SW480 (cell line): Measurements from ENCODE around the gene NPLOC4.

ENCODE experiments used
- DNase-seq: peaks from one replicate; pipeline ENCODE4 v3.0.0-alpha.2; 2016; ENCODE audit warnings: low spot score

The NPLOC4 gene

DNA sequence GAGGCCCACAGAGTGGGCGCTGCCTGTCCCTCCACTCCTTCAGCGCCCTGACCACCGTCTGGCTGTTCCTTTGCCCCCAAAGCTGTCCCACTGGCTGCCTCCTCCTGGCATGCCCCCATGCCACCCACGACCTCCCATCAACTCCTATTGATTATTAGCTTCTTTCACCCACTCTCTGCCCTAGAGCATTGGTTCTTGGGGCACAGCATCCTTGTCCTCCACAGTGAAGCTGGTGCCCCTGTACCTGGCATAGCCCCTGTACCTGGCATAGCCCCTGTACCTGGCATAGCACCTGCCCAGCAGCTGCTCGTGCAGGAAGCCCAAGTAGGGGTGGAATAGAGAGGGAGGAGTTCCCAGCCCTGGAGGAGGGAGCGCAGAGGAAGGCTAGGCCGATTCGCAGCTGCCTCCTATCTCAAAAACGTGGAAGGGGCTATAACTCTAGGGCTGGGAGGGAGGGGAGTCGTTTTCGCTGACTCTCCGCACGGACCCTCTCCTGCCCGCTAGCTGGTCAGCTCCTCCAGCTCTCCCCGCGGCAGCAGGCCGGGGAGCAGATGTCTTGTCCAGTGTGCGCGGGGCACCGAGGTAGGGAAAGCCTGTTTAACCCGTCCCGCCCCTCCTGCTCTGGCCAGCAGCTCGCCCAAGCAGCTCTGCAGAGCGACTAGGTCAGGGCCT is 118.7 kb downstream of the NPLOC4 start:
- no peak for DNase-seq

DNA sequence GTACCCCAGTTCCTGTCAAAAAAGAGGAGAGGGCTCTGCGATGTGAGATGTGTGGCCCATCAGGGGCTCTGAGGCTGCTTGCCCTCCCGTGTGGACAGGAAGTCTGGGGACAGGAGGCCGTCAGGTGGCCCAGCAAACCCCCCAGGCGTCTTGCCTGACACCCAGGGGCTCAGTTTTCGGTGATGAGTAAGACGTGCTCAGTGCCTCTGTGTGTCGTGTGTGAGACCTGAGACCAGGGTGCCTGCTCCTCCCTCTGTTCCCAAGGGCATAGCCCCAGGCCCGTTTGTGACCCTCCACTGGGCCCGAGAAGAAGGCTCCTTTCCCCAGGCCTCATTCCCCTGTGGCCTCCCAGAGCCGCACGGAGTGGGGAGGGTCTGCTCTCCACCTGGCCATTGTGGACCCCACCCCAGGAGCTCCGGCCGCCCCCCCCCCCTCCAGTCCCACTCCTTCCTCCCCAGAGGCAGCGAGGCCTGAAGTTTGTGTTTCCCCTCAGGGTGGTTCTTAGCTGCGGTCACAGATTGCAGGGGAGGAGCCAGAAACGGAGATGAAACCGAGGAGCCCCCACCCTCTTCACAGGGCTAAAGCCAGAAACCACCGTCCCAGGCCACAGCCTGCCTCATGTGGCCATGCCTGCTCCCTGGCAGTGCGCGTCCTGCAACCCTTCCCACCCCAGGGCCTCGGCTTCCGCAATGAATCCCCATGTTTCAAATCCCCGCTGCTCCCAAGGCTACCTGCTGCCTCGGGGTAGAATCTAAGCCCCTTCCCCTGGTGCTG is 119.4 kb downstream of the NPLOC4 start:
- no peak for DNase-seq

DNA sequence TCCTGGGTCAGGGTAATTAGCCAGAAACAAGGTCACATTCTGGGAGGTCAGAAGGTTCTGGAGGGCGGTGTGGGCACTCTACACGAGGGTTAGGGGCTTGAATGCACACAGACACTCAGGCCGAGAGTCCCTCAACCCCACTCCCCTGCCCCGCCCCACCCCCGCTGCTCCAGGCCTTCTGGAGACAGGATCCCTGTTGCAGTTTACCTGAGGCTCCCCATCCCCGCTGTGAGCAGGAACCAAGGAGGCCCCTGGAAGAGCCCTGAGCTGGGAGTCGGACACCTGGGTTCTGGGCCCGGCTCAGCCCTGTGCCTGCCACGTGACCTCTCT is 119.9 kb downstream of the NPLOC4 start:
- DNase-seq, result no peak

DNA sequence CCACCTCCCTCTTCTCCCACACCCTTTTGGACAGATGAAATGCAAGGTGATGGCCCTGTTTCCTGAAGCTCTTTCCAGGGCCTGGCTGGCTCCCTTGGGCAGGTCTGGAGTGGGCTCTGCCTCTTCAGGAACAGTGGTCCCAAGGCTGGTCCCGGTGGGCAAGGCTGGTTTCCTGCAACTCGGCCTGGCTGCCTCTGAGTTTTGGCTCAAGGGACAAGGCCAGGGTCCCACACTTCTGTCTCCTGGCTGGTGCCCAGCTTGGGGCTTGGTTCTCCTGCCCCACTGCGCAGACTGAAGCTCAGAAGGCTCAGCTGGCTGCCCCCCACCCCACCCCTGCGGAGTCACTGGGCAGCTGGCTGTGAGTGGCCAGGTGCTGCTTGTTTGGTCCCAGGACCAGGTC is 120.5 kb downstream of the NPLOC4 start:
- DNase-seq, result no peak

DNA sequence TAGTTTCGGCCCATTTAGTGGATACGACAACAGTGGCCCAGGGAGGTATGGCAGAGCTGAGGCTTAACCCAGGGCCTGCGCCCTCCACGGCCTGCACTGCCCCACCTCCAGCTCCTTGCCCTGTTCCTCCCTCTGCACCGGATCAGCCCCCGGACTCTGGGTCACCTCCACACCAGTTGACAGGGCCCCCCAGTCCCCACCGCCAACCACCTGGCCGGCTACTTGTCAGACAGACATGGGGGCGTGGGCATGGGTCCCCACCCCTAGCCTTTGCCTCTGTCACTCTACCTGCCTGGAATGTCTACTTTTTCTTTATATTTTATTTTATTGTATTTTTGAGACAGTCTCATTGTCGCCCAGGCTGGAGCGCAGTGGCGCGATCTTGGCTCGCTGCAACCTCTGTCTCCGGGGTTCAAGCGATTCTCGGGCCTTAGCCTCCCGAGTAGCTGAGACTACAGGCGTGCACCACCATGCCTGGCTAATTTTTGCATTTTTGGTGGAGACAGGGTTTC is 121.3 kb downstream of the NPLOC4 start:
- no peak for DNase-seq

GRCh38 chr17:81514739-81515529 is 122.0 kb downstream of the NPLOC4 start:
- DNase-seq, result peak; percentile 83

GRCh38 chr17:81514489-81514738 is 122.5 kb downstream of the NPLOC4 start:
- DNase-seq, result no peak

DNA sequence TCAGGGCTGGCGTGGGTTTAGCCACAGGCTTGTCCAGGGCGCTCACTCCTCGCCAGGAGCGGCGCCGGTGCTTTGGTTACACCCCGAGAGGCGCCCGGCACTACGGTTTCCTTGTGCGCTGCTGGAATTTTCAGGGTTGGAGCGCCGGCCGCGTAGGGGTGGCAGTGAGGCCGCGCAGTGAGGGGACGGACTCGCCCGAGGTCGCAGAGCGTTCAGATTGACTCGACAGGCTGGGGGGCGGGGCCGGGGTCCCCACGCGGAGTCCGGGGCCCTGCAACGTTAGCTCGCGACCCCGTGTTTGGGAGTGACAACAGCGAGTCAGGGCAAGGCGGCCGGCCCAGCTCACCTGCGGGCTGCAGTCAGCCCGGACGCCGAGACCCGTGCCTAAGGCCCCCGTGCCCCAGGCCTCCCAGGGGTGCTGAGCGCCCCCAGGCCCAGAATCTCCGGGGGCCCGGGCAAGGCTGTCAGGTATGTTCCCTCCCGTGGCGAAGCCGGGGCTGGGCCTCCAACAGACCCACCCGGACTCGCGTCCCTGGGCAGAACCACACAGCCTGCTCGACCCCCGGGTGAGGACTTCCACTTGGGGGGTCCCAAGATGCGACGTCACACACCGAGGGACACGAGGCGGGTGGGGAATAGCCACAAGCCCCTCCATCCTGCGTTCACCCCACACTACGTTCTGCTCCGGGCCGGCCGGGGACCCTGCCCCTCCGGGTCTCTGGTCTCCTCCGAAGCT is 123.0 kb downstream of the NPLOC4 start:
- peak; percentile 80 for DNase-seq

DNA sequence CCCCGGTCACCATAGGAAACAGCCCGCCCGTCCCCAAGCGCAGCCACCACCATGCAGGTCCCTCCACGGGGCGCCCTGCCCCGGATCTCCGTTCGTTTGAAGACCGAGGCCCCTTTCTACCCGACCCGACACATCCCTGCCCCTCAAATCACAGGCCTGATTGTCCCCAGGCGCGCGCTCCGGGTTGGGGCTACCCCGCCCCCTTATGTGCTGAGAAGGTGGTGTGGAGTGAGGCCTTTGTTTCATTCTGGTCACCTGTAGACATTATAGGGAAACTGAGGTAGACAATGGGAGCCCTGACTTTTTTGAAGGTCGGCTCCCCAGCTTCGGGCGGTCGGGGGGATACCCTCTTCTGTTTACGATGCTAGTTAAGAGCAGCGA is 123.5 kb downstream of the NPLOC4 start:
- peak; percentile 84 for DNase-seq

DNA sequence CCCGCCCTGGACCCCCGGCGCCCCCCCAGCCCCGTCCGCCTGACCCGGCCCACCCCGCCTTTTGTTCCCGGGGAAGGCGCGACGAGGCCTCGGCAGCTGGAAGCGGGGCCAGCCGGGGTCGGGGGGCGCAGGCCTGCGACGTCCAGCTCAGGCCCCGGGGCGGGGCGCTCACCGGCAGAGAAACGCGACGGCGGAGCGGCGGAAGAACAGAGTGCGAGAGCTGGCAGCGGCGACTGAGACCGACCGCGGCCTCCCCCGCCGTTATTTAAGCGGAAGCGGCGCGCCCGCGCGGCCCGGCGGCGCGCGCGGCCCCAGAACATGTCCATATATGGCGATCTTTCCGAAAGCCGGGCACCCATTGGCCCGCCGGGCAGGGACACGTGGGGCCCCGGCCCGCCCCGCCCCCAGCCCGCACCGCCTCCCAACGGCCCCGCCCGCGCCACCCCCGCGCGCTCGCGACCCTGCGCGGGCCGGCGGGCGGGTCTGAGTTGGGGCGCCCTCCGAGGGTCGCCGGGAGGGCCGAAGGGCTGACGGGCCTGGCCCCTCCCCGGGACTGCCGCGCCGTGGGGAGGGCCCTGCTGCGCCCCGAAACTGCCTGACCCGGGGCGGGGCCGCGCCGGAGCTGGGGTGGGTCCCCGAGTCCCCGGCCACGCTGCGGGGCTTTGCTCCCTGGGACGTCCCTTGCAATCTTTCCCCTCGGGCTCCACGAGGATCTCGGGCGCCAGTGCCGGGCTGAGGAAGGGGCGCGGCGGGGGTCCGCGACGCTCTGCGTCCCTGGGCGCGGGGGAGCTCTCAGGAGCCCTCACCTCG is 124.1 kb downstream of the NPLOC4 start, which contains the start of gene ACTG1:
Gene ACTG1 (minus strand): TSS at position 238 of the 810 bp plus-strand sequence. CDS start 445 bp downstream, outside the sequence.
- peak; percentile 90 for DNase-seq

DNA sequence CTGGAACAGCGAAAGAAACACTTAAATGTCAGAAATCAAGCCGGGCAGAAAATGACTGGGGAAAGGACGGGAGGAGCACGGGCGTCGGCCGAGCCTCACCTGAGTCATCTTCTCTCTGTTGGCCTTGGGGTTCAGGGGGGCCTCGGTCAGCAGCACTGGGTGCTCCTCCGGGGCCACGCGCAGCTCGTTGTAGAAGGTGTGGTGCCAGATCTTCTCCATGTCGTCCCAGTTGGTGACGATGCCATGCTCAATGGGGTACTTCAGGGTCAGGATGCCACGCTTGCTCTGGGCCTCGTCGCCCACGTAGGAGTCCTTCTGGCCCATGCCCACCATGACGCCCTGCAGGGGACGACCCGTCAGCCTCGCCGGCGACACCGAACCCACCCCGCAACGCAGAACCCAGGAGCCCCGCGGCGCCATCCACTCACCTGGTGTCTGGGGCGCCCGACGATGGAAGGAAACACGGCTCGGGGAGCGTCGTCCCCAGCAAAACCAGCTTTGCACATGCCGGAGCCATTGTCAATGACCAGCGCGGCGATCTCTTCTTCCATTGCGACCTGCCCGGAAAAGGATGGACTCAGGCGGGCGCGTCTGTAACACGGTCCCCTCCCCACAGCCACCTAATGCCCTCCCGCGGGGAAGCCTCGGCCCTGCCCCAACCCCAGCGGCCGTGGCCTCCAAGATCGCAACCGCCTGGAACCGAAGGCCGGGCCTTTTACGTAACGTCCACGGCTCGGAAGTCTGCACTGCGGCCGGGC is 124.9 kb downstream of the NPLOC4 start:
- DNase-seq, result no peak

- no peak for DNase-seq
Observed at GRCh38 chr17:81511554-81511803, 125.4 kb downstream of the NPLOC4 start.

DNA sequence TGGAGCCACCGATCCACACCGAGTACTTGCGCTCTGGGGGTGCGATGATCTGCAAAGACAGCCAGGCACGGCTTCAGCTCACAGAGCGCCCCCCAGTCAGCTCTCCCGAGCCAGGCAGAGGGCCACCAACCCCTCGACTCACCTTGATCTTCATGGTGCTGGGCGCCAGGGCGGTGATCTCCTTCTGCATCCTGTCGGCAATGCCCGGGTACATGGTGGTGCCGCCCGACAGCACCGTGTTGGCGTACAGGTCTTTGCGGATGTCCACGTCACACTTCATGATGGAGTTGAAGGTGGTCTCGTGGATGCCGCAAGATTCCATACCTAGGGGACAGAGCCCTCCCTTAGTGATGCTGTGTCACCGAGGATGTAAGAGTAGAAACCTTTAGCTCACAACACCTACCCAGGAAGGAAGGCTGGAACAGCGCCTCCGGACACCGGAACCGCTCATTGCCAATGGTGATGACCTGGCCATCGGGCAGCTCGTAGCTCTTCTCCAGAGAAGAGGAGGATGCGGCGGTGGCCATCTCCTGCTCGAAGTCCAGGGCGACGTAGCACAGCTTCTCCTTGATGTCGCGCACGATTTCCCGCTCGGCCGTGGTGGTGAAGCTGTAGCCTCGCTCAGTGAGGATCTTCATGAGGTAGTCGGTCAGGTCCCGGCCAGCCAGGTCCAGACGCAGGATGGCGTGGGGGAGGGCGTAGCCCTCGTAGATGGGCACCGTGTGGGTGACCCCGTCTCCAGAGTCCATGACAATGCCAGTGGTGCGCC is 125.9 kb downstream of the NPLOC4 start:
- no peak for DNase-seq

DNA sequence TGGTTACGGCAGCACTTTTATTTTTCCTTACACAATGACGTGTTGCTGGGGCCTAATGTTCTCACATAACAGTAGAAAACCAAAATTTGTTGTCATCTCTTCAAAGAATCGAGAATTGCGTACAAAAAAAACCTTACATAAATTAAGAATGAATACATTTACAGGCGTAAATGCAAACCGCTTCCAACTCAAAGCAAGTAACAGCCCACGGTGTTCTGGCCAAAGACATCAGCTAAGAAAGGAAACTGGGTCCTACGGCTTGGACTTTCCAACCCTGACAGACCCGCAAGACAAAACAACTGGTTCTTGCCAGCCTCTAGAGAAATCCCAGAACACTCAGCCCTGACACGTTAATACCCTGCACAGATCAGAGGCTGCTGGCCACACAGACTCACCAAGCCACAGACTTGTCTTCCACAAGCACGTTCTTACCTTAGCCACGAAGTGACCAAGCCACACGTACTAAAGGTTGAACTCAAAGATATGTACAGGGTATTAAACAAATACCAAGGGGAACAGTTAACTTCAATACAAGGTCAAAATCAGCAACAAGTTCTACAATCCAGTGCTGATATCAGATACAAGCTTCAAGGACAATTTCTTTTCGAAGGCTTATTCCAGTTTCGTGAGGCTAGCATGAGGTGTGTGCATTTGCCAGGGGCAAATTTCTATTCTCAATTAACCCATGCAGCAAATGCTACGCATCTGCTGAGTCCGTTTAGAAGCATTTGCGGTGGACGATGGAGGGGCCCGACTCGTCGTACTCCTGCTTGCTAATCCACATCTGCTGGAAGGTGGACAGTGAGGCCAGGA is 126.7 kb downstream of the NPLOC4 start:
- DNase-seq, result no peak

DNA sequence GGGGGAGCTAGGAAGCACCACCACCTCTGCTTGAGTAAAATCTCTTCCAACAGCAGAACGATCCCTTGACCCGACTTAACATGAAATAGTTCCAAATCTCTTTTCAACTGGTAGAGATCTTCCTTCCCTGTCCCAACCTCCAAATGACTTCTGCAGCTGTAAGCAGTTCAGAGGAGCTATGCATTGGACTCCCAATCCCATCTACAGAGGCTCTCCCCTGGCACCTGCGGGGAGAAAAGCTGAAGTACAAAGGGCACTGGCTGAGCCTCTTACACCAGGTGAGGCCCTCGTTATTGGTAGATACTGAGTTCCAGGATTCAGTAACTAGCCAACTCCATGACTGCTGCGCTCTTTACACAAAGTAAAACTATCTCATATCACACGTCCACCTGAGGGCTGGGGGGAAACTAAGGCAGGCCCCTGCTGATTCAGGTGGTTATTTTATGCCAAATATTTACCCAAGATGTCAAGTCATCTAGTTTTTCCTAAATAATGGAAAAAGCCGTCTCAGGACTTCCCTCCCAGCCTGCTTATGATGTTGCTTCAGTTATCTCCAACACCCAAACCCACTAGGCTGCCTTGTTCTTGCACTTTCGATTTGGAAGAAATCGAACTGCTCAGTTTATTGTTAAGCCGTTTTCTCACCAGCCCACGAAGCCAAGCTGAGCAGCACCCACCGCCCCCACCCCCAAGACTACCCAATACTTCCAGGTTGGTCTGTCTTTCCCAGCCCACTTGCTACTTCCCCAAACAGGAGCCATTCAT is 127.5 kb downstream of the NPLOC4 start:
- peak; percentile 48 for DNase-seq

- DNase-seq, result no peak
Observed at GRCh38 chr17:81508639-81509206, 128.2 kb downstream of the NPLOC4 start.
